Activated naive CD4-positive, alpha-beta T cell treated with anti-CD3 and anti-CD28 coated beads, Interleukin-2, amount 10 ng/mL, durations not matched to agents 7 days and 5 days (primary cell): ENCODE results near the gene UNC13B.
"Not testable (repeated sequence)": the region's sequence is repeated elsewhere in the genome, so short reads cannot be mapped to it uniquely, and the experiment has no call there.

Experiments used
- CTCF ChIA-PET: fragments of 350-600 bp; sonication (Branson Sonifier 250); formaldehyde crosslinking; loops from one replicate; lab custom pipeline; 2021; ENCODE audit warnings: antibody characterized with exemption; lab: Charles Lee
- DNase-seq: peaks from one replicate; pipeline ENCODE4 v3.0.0-alpha.2; 2020
- H3K27ac Mint-ChIP-seq: one replicate; pipeline ENCODE4 v1.8.0; 2021; ENCODE audit warnings: mild to moderate bottlenecking, moderate library complexity, mixed read lengths
- H3K27me3 Mint-ChIP-seq: one replicate; pipeline ENCODE4 v1.8.0; 2021; ENCODE audit warnings: mild to moderate bottlenecking, mixed read lengths
- H3K36me3 Mint-ChIP-seq: one replicate; pipeline ENCODE4 v1.8.0; 2021; ENCODE audit warnings: mixed read lengths
- H3K4me1 Mint-ChIP-seq: one replicate; pipeline ENCODE4 v1.8.0; 2021; ENCODE audit warnings: mixed read lengths
- H3K4me3 Mint-ChIP-seq: one replicate; pipeline ENCODE4 v1.8.0; 2021; ENCODE audit warnings: mild to moderate bottlenecking, moderate library complexity, mixed read lengths
- H3K9me3 Mint-ChIP-seq: one replicate; pipeline ENCODE4 v1.8.0; 2021; ENCODE audit warnings: mixed read lengths

The UNC13B gene

DNA sequence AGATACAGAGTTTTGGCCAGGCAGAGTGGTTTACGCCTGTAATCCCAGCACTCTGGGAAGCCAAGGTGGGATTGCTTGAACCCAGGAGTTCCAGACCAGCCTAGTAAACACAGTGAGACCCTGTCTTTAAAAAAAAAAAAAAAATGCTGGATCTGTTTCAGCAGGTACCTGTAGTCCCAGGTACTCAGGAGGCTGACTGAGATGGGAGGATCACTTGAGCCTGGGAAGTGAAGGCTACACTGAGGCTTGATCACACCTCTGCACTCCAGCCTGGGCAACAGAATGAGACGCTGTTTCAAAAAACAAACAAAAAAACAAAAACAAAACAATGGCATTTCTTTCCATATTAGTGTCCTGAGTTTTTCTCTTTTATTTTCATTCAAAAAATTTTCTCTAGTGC lies 19.0 kb downstream of the UNC13B start:
- CTCF ChIA-PET: no interaction called here
- DNase-seq: no peak
- Mint-ChIP-seq H3K36me3 (no peaks in the 10 kb centered on the region), H3K27ac (no peak overlapping the region), H3K27me3 (no peaks in the 10 kb centered on the region), H3K4me1 (no peaks in the 10 kb centered on the region), H3K9me3 (peaks cover 2% of the 10 kb centered on the region), H3K4me3 (no peak overlapping the region)

DNA sequence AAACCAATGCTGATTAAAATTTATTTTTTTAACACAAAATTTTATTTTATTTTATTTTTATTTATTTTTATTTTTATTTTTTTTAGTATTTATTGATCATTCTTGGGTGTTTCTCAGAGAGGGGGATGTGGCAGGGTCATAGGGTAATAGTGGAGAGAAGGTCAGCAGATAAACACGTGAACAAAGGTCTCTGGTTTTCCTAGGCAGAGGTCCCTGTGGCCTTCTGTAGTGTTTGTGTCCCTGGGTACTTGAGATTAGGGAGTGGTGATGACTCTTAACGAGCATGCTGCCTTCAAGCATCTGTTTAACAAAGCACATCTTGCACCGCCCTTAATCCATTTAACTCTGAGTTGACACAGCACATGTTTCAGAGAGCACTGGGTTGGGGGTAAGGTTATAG lies 20.6 kb downstream of the UNC13B start:
- H3K27me3 Mint-ChIP-seq, H3K27ac Mint-ChIP-seq, H3K9me3 Mint-ChIP-seq, DNase-seq, H3K36me3 Mint-ChIP-seq, H3K4me3 Mint-ChIP-seq, CTCF ChIA-PET, H3K4me1 Mint-ChIP-seq: not testable (repeated sequence)

DNA sequence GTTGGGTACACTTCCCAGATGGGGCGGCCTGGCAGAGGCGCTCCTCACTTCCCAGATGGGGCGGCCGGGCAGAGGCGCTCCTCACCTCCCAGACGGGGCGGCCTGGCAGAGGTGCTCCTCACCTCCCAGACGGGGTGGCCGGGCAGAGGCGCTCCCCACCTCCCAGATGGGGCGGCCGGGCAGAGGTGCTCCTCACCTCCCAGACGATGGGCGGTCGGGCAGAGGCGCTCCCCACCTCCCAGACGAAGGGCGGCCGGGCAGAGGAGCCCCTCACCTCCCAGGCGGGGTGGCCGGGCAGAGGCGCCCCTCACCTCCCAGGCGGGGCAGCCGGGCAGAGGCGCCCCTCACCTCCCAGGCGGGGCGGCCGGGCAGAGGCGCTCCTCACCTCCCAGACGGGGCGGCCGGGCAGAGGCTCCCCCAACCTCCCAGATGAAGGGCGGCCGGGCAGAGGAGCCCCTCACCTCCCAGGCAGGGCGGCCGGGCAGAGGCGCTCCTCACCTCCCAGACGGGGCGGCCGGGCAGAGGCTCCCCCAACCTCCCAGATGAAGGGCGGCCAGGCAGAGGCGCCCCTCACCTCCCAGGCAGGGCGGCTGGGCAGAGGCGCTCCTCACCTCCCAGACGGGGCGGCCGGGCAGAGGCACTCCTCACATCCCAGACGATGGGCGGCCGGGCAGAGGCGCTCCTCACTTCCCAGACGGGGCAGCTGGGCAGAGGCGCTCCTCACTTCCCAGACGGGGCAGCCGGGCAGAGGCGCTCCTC lies 21.4 kb downstream of the UNC13B start:
- H3K27me3 Mint-ChIP-seq, H3K9me3 Mint-ChIP-seq, DNase-seq: not testable (repeated sequence)

DNA sequence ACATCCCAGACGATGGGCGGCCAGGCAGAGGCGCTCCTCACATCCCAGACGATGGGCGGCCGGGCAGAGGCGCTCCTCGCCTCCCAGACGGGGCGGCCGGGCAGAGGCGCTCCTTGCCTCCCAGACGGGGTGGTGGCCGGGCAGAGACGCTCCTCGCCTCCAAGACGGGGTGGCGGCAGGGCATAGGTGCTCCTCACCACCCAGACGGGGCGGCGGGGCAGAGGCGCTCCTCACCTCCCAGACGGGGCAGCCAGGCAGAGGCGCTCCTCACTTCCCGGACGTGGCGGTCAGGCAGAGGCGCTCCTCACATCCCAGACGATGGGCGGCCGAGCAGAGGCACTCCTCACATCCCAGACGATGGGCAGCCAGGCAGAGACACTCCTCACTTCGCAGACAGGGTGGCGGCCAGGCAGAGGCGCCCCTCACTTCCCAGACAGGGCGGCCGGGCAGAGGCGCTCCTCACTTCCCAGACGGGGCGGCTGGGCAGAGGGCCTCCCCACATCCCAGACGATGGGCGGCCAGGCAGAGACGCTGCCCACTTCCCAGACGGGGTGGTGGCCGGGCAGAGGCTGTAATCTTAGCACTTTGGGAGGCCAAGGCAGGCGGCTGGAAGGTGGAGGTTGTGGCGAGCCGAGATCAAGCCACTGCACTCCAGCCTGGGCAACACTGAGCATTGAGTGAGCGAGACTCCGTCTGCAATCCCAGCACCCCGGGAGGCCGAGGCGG lies 22.1 kb downstream of the UNC13B start:
- H3K4me3 Mint-ChIP-seq, H3K27ac Mint-ChIP-seq, CTCF ChIA-PET, H3K27me3 Mint-ChIP-seq, H3K36me3 Mint-ChIP-seq, DNase-seq, H3K9me3 Mint-ChIP-seq, H3K4me1 Mint-ChIP-seq: not testable (repeated sequence)

More for the DNA sequence above, 21.4 kb downstream of the UNC13B start:
- H3K27ac Mint-ChIP-seq, H3K4me3 Mint-ChIP-seq, CTCF ChIA-PET, H3K36me3 Mint-ChIP-seq, H3K4me1 Mint-ChIP-seq: not testable (repeated sequence)

DNA sequence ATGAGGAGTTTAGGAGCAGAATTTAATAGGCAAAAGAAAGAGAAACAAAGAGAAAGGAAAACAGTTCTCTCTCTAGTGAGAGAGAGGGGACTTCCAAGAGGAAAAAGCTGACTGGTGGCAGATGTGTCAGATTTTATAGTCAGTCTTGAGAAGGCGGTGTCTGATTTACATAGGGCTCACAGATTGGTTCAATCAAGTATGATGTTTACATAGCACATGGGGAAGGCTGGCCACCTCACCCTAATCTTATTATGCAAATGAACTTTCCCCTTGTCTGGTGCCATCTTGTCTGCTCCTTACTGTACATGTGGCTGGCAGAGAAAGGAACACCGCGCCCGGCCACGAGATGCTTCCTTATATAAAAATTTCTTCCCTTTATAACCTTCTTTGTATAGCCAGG lies 24.7 kb downstream of the UNC13B start:
- no peak overlapping the region for H3K4me3 Mint-ChIP-seq
- H3K27ac Mint-ChIP-seq: no peak overlapping the region
- H3K36me3 Mint-ChIP-seq: no peaks in the 10 kb centered on the region
- H3K4me1 Mint-ChIP-seq: no peaks in the 10 kb centered on the region
- CTCF ChIA-PET: no interaction called here
- DNase-seq: no peak
- peaks cover 8% of the 10 kb centered on the region for H3K9me3 Mint-ChIP-seq
- no peaks in the 10 kb centered on the region for H3K27me3 Mint-ChIP-seq

DNA sequence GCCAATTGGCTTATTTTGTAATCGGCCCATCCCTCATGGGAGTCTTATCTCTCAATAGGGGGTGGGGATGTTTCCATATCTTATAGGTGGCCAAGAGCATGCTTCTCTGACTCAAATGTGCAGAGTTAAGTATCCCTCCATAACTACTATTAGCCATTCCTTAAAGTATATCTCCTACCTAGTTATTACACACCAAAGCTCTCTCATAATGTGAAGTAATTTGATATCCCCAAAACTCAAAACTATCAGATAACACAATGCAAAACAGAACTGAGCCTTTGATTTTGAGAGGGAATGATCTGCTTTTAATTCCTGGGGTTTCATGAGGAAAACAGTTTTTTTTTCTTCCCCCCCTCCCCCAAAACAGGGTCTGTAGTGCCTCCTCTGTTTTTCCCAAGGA lies 28.4 kb downstream of the UNC13B start:
- Mint-ChIP-seq H3K27me3 (no peaks in the 10 kb centered on the region), H3K4me3 (no peak overlapping the region), H3K36me3 (peaks cover 2% of the 10 kb centered on the region), H3K9me3 (peaks cover 29% of the 10 kb centered on the region), H3K27ac (no peak overlapping the region), H3K4me1 (no peaks in the 10 kb centered on the region)
- no peak for DNase-seq
- CTCF ChIA-PET: no interaction called here

DNA sequence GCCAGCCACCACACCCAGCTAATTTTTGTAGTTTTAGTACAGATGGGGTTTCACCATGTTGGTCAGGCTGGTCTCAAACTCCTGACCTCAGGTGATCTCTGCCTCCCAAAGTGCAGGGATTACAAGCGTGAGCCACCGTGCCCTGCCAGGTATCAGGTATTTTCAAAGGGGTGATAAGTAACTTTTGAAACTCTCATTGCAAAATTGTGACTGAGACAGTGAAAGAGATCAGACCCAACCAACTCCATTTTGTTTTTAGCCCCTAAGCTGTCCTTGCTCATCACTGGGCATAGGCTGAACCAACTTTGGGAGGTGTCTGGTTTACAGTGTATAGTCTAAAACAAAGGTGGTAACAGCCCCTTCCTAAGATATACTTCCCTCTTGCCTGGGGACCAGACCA lies 29.3 kb downstream of the UNC13B start:
- Mint-ChIP-seq H3K4me1 (no peaks in the 10 kb centered on the region), H3K4me3 (no peak overlapping the region), H3K27me3 (no peaks in the 10 kb centered on the region), H3K27ac (no peak overlapping the region), H3K9me3 (peaks cover 29% of the 10 kb centered on the region), H3K36me3 (peaks cover 2% of the 10 kb centered on the region)
- no peak for DNase-seq
- CTCF ChIA-PET: no interaction called here

DNA sequence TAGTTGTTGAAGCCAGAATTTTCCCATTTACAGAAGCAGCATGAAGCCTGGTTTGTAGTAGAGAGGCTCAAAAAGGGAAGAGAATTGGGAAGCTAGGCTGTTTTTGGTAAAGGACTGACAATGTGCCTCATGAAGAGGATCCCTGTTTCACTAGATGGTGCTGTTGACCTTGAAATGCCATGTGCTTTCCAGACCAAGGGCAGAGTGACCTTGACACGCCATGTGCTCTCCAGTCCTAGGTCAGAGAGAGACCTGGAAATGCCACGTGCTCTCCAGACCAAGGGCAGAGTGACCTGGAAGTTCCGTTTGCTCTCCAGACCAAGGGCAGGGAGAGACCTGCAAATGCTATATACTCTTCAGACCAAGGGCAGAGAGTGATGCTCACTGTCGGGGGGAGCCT lies 32.0 kb downstream of the UNC13B start:
- H3K27ac Mint-ChIP-seq: no peak overlapping the region
- H3K9me3 Mint-ChIP-seq: peaks cover 31% of the 10 kb centered on the region

GRCh38 chr9:35195683-35196082 lies 33.9 kb downstream of the UNC13B start:
- no peaks in the 10 kb centered on the region for H3K27me3 Mint-ChIP-seq
- H3K36me3 Mint-ChIP-seq: peaks cover 2% of the 10 kb centered on the region
- no peak for DNase-seq
- no peak overlapping the region for H3K27ac Mint-ChIP-seq
- CTCF ChIA-PET: no interaction called here
- H3K4me1 Mint-ChIP-seq: no peaks in the 10 kb centered on the region
- no peak overlapping the region for H3K4me3 Mint-ChIP-seq
- H3K9me3 Mint-ChIP-seq: peaks cover 30% of the 10 kb centered on the region

More for the DNA sequence above, 32.0 kb downstream of the UNC13B start:
- CTCF ChIA-PET: no interaction called here
- Mint-ChIP-seq H3K4me3 (no peak overlapping the region), H3K4me1 (no peaks in the 10 kb centered on the region), H3K27me3 (no peaks in the 10 kb centered on the region), H3K36me3 (peaks cover 2% of the 10 kb centered on the region)
- DNase-seq: no peak

- CTCF ChIA-PET: no interaction called here
- H3K4me1 Mint-ChIP-seq: no peaks in the 10 kb centered on the region
- peaks cover 1% of the 10 kb centered on the region for H3K36me3 Mint-ChIP-seq
- H3K4me3 Mint-ChIP-seq: no peak overlapping the region
- peaks cover 22% of the 10 kb centered on the region for H3K9me3 Mint-ChIP-seq
- DNase-seq: no peak
- no peak overlapping the region for H3K27ac Mint-ChIP-seq
- H3K27me3 Mint-ChIP-seq: no peaks in the 10 kb centered on the region
Measured at GRCh38 chr9:35198191-35198590, 36.4 kb downstream of the UNC13B start.

DNA sequence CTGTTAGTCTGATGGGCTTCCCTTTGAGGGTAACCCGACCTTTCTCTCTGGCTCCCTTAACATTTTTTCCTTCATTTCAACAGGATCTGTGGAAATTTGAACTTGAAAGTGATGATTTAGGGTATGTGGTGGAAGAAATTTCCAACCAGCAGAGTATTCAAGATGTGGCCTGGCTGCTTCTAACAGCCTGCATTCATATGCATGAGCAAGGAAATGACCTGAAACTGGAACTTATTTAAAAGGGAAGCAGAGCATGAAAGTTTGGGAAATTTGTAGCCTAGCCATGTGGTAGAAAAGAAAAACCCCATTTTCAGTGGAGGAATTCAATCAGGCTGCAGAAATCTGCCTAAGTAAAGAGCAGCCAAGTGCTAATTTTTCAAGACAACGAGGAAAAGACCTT lies 41.7 kb downstream of the UNC13B start:
- H3K9me3 Mint-ChIP-seq: peaks cover 23% of the 10 kb centered on the region
- no peaks in the 10 kb centered on the region for H3K27me3 Mint-ChIP-seq
- H3K4me1 Mint-ChIP-seq: no peaks in the 10 kb centered on the region
- peaks cover 1% of the 10 kb centered on the region for H3K36me3 Mint-ChIP-seq
- CTCF ChIA-PET: no interaction called here
- DNase-seq: no peak
- no peak overlapping the region for H3K4me3 Mint-ChIP-seq
- no peak overlapping the region for H3K27ac Mint-ChIP-seq

- no peaks in the 10 kb centered on the region for H3K4me1 Mint-ChIP-seq
- CTCF ChIA-PET: no interaction called here
- H3K36me3 Mint-ChIP-seq: peaks cover 1% of the 10 kb centered on the region
- H3K27me3 Mint-ChIP-seq: no peaks in the 10 kb centered on the region
- no peak for DNase-seq
- no peak overlapping the region for H3K4me3 Mint-ChIP-seq
- H3K9me3 Mint-ChIP-seq: peaks cover 21% of the 10 kb centered on the region
- no peak overlapping the region for H3K27ac Mint-ChIP-seq
Measured at GRCh38 chr9:35205340-35205739, 43.5 kb downstream of the UNC13B start.

- no peak overlapping the region for H3K4me3 Mint-ChIP-seq
- H3K9me3 Mint-ChIP-seq: no peaks in the 10 kb centered on the region
- no peak overlapping the region for H3K27ac Mint-ChIP-seq
- no peaks in the 10 kb centered on the region for H3K36me3 Mint-ChIP-seq
- H3K27me3 Mint-ChIP-seq: no peaks in the 10 kb centered on the region
- CTCF ChIA-PET: interaction anchor here (1.0 kb wide), 1 partner anchor 263 kb away, joined by 3 read pairs; no protein-coding TSS in a partner anchor
- no peaks in the 10 kb centered on the region for H3K4me1 Mint-ChIP-seq
- DNase-seq: no peak
Measured at GRCh38 chr9:35211854-35212253, 50.0 kb downstream of the UNC13B start.

- Mint-ChIP-seq H3K27me3 (no peaks in the 10 kb centered on the region), H3K4me3 (no peak overlapping the region), H3K36me3 (no peaks in the 10 kb centered on the region), H3K27ac (no peak overlapping the region), H3K9me3 (peaks cover 7% of the 10 kb centered on the region), H3K4me1 (no peaks in the 10 kb centered on the region)
- DNase-seq: no peak
- CTCF ChIA-PET: no interaction called here
Measured at GRCh38 chr9:35220659-35221338, 59.0 kb downstream of the UNC13B start.

- no peak for DNase-seq
- Mint-ChIP-seq H3K27ac (no peak overlapping the region), H3K4me3 (no peak overlapping the region), H3K9me3 (peaks cover 7% of the 10 kb centered on the region), H3K27me3 (no peaks in the 10 kb centered on the region), H3K36me3 (no peaks in the 10 kb centered on the region), H3K4me1 (no peaks in the 10 kb centered on the region)
- CTCF ChIA-PET: no interaction called here
Measured at GRCh38 chr9:35225677-35226076, 63.9 kb downstream of the UNC13B start.
